IPS DF 6.9 (cell line): Measurements from ENCODE around the gene ARID1A.
"Not testable (repeated sequence)": the region's sequence is repeated elsewhere in the genome, so short reads cannot be mapped to it uniquely, and the experiment has no call there.

ENCODE experiments used
- DNase-seq: peaks from one replicate; pipeline ENCODE4 v3.0.0-alpha.2; 2013; ENCODE audit warnings: low read depth, low spot score
- H3K27ac ChIP-seq: one replicate; pipeline ENCODE4 v1.5.1; 2013; ENCODE audit warnings: low read length, control low read depth
- H3K27me3 ChIP-seq: 2 replicates; pipeline ENCODE4 v1.6.1; 2013; ENCODE audit warnings: mild to moderate bottlenecking, low read length; ENCODE audit not compliant: control insufficient read depth, insufficient read depth
- H3K36me3 ChIP-seq: 2 replicates; pipeline ENCODE4 v1.6.1; 2013; ENCODE audit warnings: low read length; ENCODE audit not compliant: control insufficient read depth, insufficient read depth
- H3K4me1 ChIP-seq: 2 replicates; pipeline ENCODE4 v1.6.1; 2013; ENCODE audit warnings: low read length; ENCODE audit not compliant: control insufficient read depth, insufficient read depth
- H3K4me3 ChIP-seq: 2 replicates; pipeline ENCODE4 v1.5.1; 2013; ENCODE audit warnings: mild to moderate bottlenecking, low read length
- H3K9me3 ChIP-seq: 2 replicates; pipeline ENCODE4 v1.6.1; 2013; ENCODE audit warnings: low read length, inconsistent platforms; ENCODE audit not compliant: control insufficient read depth, insufficient read depth
- WGBS: extraction: QIAGEN DNeasy Blood & Tissue Kit; methylation state at CpG from one replicate; pipeline ENCODE4 v1.1.7; 2013; ENCODE audit warnings: mixed read lengths, missing lambda C conversion rate; ENCODE audit not compliant: insufficient read length, insufficient coverage; 5-methylcytosine and 5-hydroxymethylcytosine counted together

The ARID1A gene

DNA sequence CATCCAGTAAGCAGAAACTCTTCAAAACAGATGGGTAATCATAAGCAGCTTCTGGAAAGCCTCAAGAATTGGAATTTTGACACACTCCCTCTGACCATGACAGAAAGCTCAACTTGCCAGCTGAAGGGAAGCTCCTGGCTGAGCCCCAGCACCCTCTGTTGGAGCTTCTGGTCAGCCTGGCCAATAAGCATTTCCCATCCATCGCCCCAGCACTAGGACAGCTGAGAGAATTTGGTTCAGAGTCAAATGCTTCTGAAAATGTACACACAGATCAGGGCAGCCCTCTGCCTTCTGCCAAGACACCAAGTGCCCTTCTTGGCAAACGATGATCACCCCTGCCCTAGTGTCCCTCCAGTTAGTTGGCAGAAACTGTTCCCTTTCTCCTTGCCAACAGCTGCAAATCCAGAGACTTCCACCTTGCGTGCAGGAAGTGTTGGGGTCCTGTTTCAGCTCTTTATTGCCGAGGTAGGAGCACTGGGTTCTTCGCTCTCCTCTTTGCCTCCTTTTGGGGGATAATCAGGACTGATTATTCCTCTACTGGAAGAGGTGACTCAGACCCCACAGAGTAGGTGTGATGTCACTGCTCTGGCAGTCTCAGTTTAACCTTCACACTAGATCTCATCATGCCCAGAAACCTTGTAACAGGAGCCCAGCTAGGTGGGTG is 103.8 kb downstream of the ARID1A start:
- WGBS = no CpG with 5 or more reads among the region's 5 CpGs
- Histone ChIP-seq H3K9me3 (no peaks in the 10 kb centered on the region), H3K27me3 (no peaks in the 10 kb centered on the region), H3K27ac (no peak overlapping the region), H3K36me3 (no peaks in the 10 kb centered on the region), H3K4me3 (no peak overlapping the region), H3K4me1 (no peaks in the 10 kb centered on the region)
- no peak for DNase-seq

DNA sequence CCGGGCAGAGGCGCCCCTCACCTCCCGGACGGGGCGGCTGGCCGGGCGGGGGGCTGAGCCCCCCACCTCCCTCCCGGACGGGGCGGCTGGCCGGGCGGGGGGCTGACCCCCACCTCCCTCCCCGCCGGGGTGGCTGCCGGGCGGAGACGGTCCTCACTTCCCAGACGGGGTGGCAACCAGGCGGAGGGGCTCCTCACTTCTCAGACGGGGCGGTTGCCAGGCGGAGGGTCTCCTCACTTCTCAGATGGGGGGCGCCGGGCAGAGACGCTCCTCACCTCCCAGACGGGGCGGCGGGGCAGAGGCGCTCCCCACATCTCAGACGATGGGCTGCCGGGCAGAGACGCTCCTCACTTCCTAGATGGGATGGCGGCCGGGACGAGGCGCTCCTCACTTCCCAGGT is 108.1 kb downstream of the ARID1A start:
- H3K4me3 ChIP-seq, H3K36me3 ChIP-seq, H3K27me3 ChIP-seq, DNase-seq, H3K27ac ChIP-seq, H3K9me3 ChIP-seq, H3K4me1 ChIP-seq: not testable (repeated sequence)
- no CpG with 5 or more reads among the region's 36 CpGs for WGBS

DNA sequence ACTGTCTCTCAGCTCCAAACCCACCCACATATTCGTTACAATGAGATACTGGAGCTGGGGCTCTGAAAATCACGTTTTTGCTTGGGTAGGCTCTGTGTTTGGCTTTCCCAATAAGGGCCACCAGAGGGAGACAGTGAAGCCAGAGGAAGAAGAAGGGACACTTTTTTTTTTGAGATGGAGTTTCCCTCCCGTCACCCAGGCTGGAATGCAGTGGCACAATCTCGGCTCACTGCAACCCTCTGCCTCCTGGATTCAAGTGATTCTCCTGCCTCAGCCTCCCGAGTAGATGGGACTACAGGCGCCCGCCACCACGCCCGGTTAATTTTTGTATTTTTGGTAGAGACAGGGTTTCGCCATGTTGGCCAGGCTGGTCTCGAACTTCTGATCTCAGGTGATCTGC is 114.3 kb downstream of the ARID1A start:
- H3K9me3 ChIP-seq, H3K36me3 ChIP-seq, DNase-seq, H3K27ac ChIP-seq, H3K4me3 ChIP-seq, H3K4me1 ChIP-seq, H3K27me3 ChIP-seq: not testable (repeated sequence)
- no CpG with 5 or more reads among the region's 11 CpGs for WGBS

DNA sequence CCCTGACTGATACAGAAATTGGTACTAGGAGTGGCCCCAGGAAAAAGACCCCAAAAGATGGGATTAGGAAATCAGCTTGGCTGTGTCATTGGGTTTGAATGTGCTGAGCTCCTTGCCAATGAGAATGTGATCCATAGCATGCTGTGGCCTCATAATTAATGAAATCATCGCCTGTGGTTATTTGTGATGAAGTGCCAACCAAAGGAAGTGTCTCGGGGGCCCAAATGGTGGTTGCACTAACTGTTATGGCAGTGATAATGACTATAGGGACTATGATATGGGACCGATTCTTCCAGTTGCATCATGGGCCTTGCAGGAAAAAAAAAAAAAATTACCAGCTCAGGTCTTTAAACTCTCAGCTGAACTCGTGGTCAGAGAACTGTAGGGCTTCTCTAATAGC is 115.2 kb downstream of the ARID1A start:
- no CpG with 5 or more reads among the region's 4 CpGs for WGBS
- no peaks in the 10 kb centered on the region for H3K27me3 ChIP-seq
- H3K4me3 ChIP-seq = no peak overlapping the region
- no peak for DNase-seq
- no peak overlapping the region for H3K27ac ChIP-seq
- no peaks in the 10 kb centered on the region for H3K4me1 ChIP-seq
- H3K9me3 ChIP-seq = no peaks in the 10 kb centered on the region
- no peaks in the 10 kb centered on the region for H3K36me3 ChIP-seq

DNA sequence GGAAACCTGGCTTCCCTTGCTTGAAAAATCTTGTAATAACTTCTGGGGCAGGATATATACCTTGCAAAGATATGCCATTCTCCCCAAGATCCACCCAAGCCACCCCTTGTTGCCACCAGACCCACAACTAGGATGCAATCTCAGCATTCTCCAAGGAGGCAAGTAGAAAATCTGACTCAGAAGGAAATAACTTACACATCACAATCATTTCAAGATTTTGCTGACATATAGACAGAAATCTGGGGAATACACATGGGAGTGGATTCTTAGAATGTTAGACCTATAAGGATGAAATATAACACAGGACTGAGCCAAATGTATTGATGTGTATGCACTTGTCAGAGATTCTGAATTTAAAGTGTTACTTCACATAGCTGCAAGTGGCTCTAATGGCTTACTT is 115.9 kb downstream of the ARID1A start:
- Histone ChIP-seq H3K9me3 (no peaks in the 10 kb centered on the region), H3K36me3 (no peaks in the 10 kb centered on the region), H3K27me3 (no peaks in the 10 kb centered on the region), H3K4me1 (no peaks in the 10 kb centered on the region), H3K4me3 (no peak overlapping the region), H3K27ac (no peak overlapping the region)
- no peak for DNase-seq

DNA sequence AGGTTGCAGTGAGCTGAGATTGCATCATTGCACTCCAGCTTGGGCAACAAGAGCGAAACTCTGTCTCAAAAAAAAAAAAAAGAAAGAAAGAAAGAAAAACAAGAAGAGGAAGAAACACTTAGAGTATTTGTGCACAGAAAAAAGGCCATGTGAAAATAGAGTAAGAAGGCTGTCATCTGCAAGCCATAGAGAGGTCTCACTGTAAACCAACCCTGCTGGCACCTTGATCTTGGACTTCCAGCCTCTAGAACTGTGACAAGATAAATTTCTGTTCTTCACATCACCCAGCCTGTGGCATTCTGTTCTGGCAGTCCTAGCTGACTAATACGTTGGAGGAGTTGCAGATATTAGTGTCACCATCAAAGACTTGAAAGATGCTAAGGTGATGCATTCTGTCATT is 118.6 kb downstream of the ARID1A start:
- Histone ChIP-seq H3K4me1 (no peaks in the 10 kb centered on the region), H3K36me3 (no peaks in the 10 kb centered on the region), H3K27me3 (no peaks in the 10 kb centered on the region), H3K27ac (no peak overlapping the region), H3K9me3 (no peaks in the 10 kb centered on the region), H3K4me3 (no peak overlapping the region)
- no peak for DNase-seq
- no CpG with 5 or more reads among the region's 2 CpGs for WGBS

DNA sequence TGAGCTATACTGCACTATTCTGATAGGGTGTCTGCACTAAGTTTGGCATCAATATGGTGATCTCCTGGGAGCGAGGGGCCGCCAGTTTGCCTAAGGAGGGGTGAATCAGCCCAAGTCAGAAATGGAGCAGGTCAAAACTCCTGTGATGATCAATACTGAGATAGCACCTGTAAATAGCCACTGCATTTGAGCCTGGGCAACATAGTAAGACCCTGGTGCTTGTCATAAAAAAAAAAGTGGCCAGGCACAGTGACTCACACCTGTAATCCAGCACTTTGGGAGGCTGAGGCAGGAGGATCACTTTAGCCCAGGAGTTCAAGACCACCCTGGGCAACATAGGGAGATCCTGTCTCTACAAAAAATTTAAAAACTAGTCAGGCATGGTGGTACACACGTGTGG is 119.1 kb downstream of the ARID1A start:
- Histone ChIP-seq H3K27ac (no peak overlapping the region), H3K27me3 (no peaks in the 10 kb centered on the region), H3K36me3 (no peaks in the 10 kb centered on the region), H3K4me3 (no peak overlapping the region), H3K4me1 (no peaks in the 10 kb centered on the region), H3K9me3 (no peaks in the 10 kb centered on the region)
- DNase-seq = no peak
- no CpG with 5 or more reads among the region's 3 CpGs for WGBS

DNA sequence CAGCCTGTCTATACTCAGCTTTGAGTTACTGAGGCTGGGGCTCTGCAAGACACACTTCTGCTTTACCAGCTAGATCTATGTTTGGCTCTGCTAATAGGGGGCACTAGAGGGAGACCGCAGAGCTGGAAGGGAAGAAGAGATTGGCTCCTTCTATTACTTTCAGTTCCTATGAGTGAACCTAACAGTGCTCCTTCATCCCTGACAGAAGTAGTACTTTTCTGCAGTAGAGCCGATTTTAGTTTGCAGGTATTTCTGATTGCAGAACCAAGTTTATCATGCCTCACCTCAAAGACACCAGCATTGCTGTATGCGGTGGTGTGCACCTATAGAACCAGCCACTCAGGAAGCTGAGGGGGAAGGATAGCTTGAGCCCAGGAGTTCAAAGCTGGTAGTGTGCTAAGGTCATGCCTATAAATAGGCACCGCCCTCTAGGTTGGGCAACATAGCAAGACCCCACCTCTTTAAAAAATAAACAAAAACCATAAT is 125.0 kb downstream of the ARID1A start:
- DNase-seq = no peak
- H3K36me3 ChIP-seq = no peaks in the 10 kb centered on the region
- H3K9me3 ChIP-seq = no peaks in the 10 kb centered on the region
- no CpG with 5 or more reads among the region's 4 CpGs for WGBS
- H3K27ac ChIP-seq = no peak overlapping the region
- H3K4me1 ChIP-seq = no peaks in the 10 kb centered on the region
- H3K4me3 ChIP-seq = no peak overlapping the region
- no peaks in the 10 kb centered on the region for H3K27me3 ChIP-seq

DNA sequence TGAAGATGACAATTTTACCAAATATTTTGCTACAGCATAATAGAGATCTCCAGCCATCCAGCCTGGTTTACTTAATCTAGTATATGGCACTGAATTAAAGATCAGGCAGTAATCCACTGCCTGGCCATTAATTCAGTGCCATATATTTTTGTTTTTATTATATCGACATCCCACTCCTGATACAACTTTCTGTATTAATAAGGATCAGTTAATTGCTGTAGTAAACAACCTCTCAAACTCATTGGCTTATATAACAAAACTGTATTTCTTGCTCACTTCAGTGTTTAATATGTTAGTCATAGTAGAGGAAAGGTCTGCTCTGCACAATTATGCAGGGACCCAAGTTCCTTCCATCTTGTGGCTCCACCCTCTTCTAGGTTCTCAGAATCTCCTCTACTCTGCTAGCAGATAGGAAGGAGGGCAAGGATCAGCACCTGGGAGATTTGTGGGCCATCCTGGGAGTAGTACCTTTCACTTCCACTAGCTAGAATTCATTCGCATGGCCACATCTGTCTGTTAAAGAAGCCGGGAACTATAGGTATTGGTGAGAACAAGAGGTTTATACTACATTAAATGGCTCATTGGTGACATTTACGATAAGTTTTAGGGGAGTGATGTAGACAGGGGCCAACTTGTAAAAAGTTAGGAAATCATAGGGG is 127.1 kb downstream of the ARID1A start:
- no peaks in the 10 kb centered on the region for H3K36me3 ChIP-seq
- no peak overlapping the region for H3K27ac ChIP-seq
- DNase-seq = no peak
- no peaks in the 10 kb centered on the region for H3K4me1 ChIP-seq
- no CpG with 5 or more reads among the region's 4 CpGs for WGBS
- H3K9me3 ChIP-seq = no peaks in the 10 kb centered on the region
- H3K4me3 ChIP-seq = no peak overlapping the region
- no peaks in the 10 kb centered on the region for H3K27me3 ChIP-seq

DNA sequence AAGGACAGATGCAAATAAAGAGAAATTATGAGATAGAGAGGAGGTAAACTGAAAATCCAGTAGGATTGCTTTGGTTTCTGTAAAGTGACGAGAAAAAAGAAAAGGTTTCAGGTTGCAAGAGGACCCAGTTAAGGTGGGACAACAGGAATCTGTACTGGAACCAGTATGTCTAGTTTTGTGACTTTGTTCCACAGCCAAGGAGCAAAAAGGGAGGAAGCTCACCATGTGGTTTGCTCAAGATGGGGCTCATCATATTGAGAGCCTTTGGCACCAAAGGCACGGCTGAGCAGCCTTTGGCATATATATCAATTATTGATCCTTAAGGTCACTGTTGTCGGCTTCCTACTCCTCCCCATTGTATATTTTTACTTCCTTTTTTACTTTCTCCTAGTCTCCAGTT is 128.9 kb downstream of the ARID1A start:
- H3K36me3 ChIP-seq = no peaks in the 10 kb centered on the region
- no peaks in the 10 kb centered on the region for H3K4me1 ChIP-seq
- no peak for DNase-seq
- H3K27ac ChIP-seq = no peak overlapping the region
- no peaks in the 10 kb centered on the region for H3K9me3 ChIP-seq
- H3K4me3 ChIP-seq = no peak overlapping the region
- no peaks in the 10 kb centered on the region for H3K27me3 ChIP-seq
- 100% methylated on average over 1 of the region's 3 CpGs for WGBS
